Mucosa of descending colon (tissue), 3 donors: ENCODE results near the gene SETD4. TPM values are rescaled to one million over a fixed set of nuclear protein-coding genes. Genes with fewer than 3 reads are reported as not detected.
A peak's percentile ranks its signal among the peaks of the same experiment; 100 is the strongest.

ENCODE experiments used
- ATAC-seq: fragments of 200-7000 bp; cut with Tn5 transposase; one replicate; pipeline ENCODE4 v1.9.1; 2020; ENCODE audit warnings: mild to moderate bottlenecking, moderate library complexity
- DNase-seq, 3 donors: peaks; one replicate each; pipeline ENCODE4 v3.0.0-alpha.2; 2020
- H3K36me3 ChIP-seq: fragments of 200-600 bp; one replicate; pipeline ENCODE4 v1.8.0; 2021; ENCODE audit warnings: low read depth, mild to moderate bottlenecking
- H3K4me1 ChIP-seq: fragments of 200-600 bp; one replicate; pipeline ENCODE4 v1.8.0; 2021; ENCODE audit warnings: low read depth, mild to moderate bottlenecking
- H3K4me3 ChIP-seq: fragments of 200-600 bp; one replicate; pipeline ENCODE4 v1.8.0; 2021; ENCODE audit warnings: mild to moderate bottlenecking
- H3K9me3 ChIP-seq: fragments of 200-600 bp; one replicate; pipeline ENCODE4 v1.8.0; 2021; ENCODE audit warnings: mild to moderate bottlenecking
- CTCF ChIP-seq: fragments of 200-600 bp; IDR thresholded peaks from one replicate; pipeline ENCODE4 v1.8.0; 2022; ENCODE audit warnings: antibody characterized with exemption, mild to moderate bottlenecking
- intact Hi-C, 2 donors: fragments of 100-400 bp; cut with DNase I in 1 of 2; cut with micrococcal nuclease in 1 of 2; formaldehyde crosslinking; loops; one replicate each; pipeline versions ENCODE4 v1.11.0 to v1.11.1; 2022; cut with DNase I, micrococcal nuclease
- total RNA-seq, 3 donors: library from RNA; stranded (reverse); fragmentation: NEBNext Ultra II Directional in 2 of 3; extraction: Animal tissue kit (Norgen Biotek cat#: 25700) in 2 of 3; gene quantifications; one replicate each; pipeline versions ENCODE4 v1.2.1 to v1.2.4, GENCODE V29; 2021 to 2023
- donor health status: DM: no; HTN: no; CAD: no; lungs with moderate emphysema.
- donor health status: DM: no; HTN: no; CAD: no.
- donor health status: DM: no; HTN: yes; CAD: no.

The SETD4 gene
- total RNA-seq, 3 donors from 2014 or later = 18.9 to 25.7 (median 21.7) TPM

- ATAC-seq (no peak), DNase-seq (no peak)
- Histone ChIP-seq H3K36me3 (no peaks in the 10 kb centered on the region), H3K4me1 (no peaks in the 10 kb centered on the region), H3K9me3 (no peaks in the 10 kb centered on the region), H3K4me3 (no peak overlapping the region)
- TF ChIP-seq CTCF = no peak
- intact Hi-C loops = no loop called here
Observed at GRCh38 chr21:35990609-35991008, 69.7 kb downstream of the SETD4 start.

GRCh38 chr21:35989138-35989735 lies 71.1 kb downstream of the SETD4 start:
- intact Hi-C loops = no loop called here
- peak in 2 of 3 donors; percentile 24 to 31 for DNase-seq
- H3K4me3 ChIP-seq = no peak overlapping the region
- peak; percentile 66 for ATAC-seq
- H3K36me3 ChIP-seq = no peaks in the 10 kb centered on the region
- no peaks in the 10 kb centered on the region for H3K4me1 ChIP-seq
- TF ChIP-seq CTCF = no peak
- no peaks in the 10 kb centered on the region for H3K9me3 ChIP-seq

- no peak for DNase-seq
Observed at GRCh38 chr21:35988416-35989137, 71.7 kb downstream of the SETD4 start.

GRCh38 chr21:35987475-35987874 lies 72.9 kb downstream of the SETD4 start:
- intact Hi-C loops = no loop called here
- no peak overlapping the region for H3K4me3 ChIP-seq
- ATAC-seq (peak; percentile 77), DNase-seq (peak in 1 of 3 donors; percentile 12)
- H3K4me1 ChIP-seq = no peaks in the 10 kb centered on the region
- H3K9me3 ChIP-seq = no peaks in the 10 kb centered on the region
- no peaks in the 10 kb centered on the region for H3K36me3 ChIP-seq
- TF ChIP-seq CTCF = no peak

More at GRCh38 chr21:35988416-35989137, 71.7 kb downstream of the SETD4 start:
- Histone ChIP-seq H3K4me1 (no peaks in the 10 kb centered on the region), H3K4me3 (no peak overlapping the region), H3K36me3 (no peaks in the 10 kb centered on the region), H3K9me3 (no peaks in the 10 kb centered on the region)
- intact Hi-C loops = no loop called here
- ATAC-seq = no peak
- no peak for TF ChIP-seq CTCF

- DNase-seq (no peak), ATAC-seq (no peak)
- intact Hi-C loops = no loop called here
- TF ChIP-seq CTCF = no peak
- Histone ChIP-seq H3K36me3 (no peaks in the 10 kb centered on the region), H3K9me3 (no peaks in the 10 kb centered on the region), H3K4me3 (no peak overlapping the region), H3K4me1 (no peaks in the 10 kb centered on the region)
Observed at GRCh38 chr21:35984654-35985361, 75.5 kb downstream of the SETD4 start.

Other genes starting within 250 kb of the SETD4 start
- gene CBR1, start 9.5 kb upstream of the SETD4 start, total RNA-seq = 10 to 100 TPM; 68.4 to 76.9 (median 69.5) TPM
- 1 to 10 TPM in 2 of 3 donors, under 1 TPM in 1; 0.75 to 5.0 (median 4.1) TPM for gene CBR3, start 74.6 kb upstream of the SETD4 start, total RNA-seq
- 10 to 100 TPM; 40.4 to 87.3 (median 73.1) TPM for gene DOP1B, start 96.3 kb upstream of the SETD4 start, total RNA-seq